Breast epithelium (tissue), 3 donors: ENCODE data around the gene SIK3.

Experiments
- CTCF ChIP-seq, 3 donors: fragments of 450-650 bp; IDR thresholded peaks; one replicate each; pipeline ENCODE4 v1.5.1; 2016 to 2017; ENCODE audit warnings: antibody characterized with exemption in 3 of 3, mild to moderate bottlenecking in 3 of 3, moderate library complexity in 3 of 3
- POLR2A ChIP-seq: fragments of 450-650 bp; IDR thresholded peaks from one replicate; pipeline ENCODE4 v1.6.1; 2016; ENCODE audit warnings: antibody characterized with exemption, mild to moderate bottlenecking, moderate library complexity

- TF ChIP-seq POLR2A: no peak
- TF ChIP-seq CTCF (IDR thresholded peaks at IDR 0.05): no peak
These were observed 599 bp downstream of the SIK3 start for GRCh38 chr11:117097389-117098268.
